ENCODE results near the gene KRTAP10-6.
"Not testable (repeated sequence)": the region's sequence is repeated elsewhere in the genome, so short reads cannot be mapped to it uniquely, and the experiment has no call there.

Gene KRTAP10-6

GRCh38 chr21:44617071-44617501, 24.8 kb upstream of the KRTAP10-6 start:
- DNase-seq (ENCODE audit: low read depth), result no peak

GRCh38 chr21:44616591-44616926, 24.3 kb upstream of the KRTAP10-6 start:
- no peak for DNase-seq (ENCODE audit: low read depth)

GRCh38 chr21:44615911-44616590, 23.7 kb upstream of the KRTAP10-6 start:
- no peak for DNase-seq (ENCODE audit: low read depth)

- DNase-seq (ENCODE audit: low read depth), result no peak
Observed at GRCh38 chr21:44615466-44615865, 23.2 kb upstream of the KRTAP10-6 start.

- DNase-seq (ENCODE audit: low read depth), result no peak
Observed at GRCh38 chr21:44614961-44615391, 22.7 kb upstream of the KRTAP10-6 start.

GRCh38 chr21:44614161-44614631, 21.9 kb upstream of the KRTAP10-6 start:
- no peak for DNase-seq (ENCODE audit: low read depth)

GRCh38 chr21:44613386-44614155, 21.3 kb upstream of the KRTAP10-6 start:
- no peak for DNase-seq (ENCODE audit: low read depth)

- DNase-seq (ENCODE audit: low read depth), result no peak
Observed at GRCh38 chr21:44612669-44613229, 20.4 kb upstream of the KRTAP10-6 start.

- DNase-seq (ENCODE audit: low read depth), result no peak
Observed at GRCh38 chr21:44612029-44612486, 19.8 kb upstream of the KRTAP10-6 start, which contains the start of gene KRTAP10-8. KRTAP10-8 (plus strand) TSS chr21:44612079; CDS start chr21:44612101, 22 bp downstream.

- DNase-seq (ENCODE audit: low read depth), result no peak
Observed at GRCh38 chr21:44611551-44611950, 19.2 kb upstream of the KRTAP10-6 start.

- not testable (repeated sequence) for DNase-seq (ENCODE audit: low read depth)
Observed at GRCh38 chr21:44610157-44610843, 18.0 kb upstream of the KRTAP10-6 start.

GRCh38 chr21:44609193-44609592, 16.9 kb upstream of the KRTAP10-6 start:
- no peak for DNase-seq (ENCODE audit: low read depth)

GRCh38 chr21:44606495-44606894, 14.2 kb upstream of the KRTAP10-6 start:
- DNase-seq (ENCODE audit: low read depth), result no peak

GRCh38 chr21:44603911-44604310, 11.6 kb upstream of the KRTAP10-6 start:
- DNase-seq (ENCODE audit: low read depth), result no peak

- no peak for DNase-seq (ENCODE audit: low read depth)
Observed at GRCh38 chr21:44603109-44603875, 11.0 kb upstream of the KRTAP10-6 start.

- no peak for DNase-seq (ENCODE audit: low read depth)
Observed at GRCh38 chr21:44602463-44602850, 10.2 kb upstream of the KRTAP10-6 start.

- no peak for DNase-seq (ENCODE audit: low read depth)
Observed at GRCh38 chr21:44601596-44602462, 9.5 kb upstream of the KRTAP10-6 start.

- not testable (repeated sequence) for DNase-seq (ENCODE audit: low read depth)
Observed at GRCh38 chr21:44601091-44601490, 8.8 kb upstream of the KRTAP10-6 start.

- DNase-seq (ENCODE audit: low read depth), result not testable (repeated sequence)
Observed at GRCh38 chr21:44600118-44600978, 8.0 kb upstream of the KRTAP10-6 start, which contains the start of gene KRTAP10-7. KRTAP10-7 (plus strand) TSS chr21:44600597; CDS start chr21:44600622, 25 bp downstream.

Measured in HS-27A (cell line).